GM19324 (cell line): ENCODE measurements around the gene RAB6B.

Source experiments
- ATAC-seq: cut with Tn5 transposase; IDR thresholded peaks from one replicate; pipeline ENCODE4 v1.9.1; 2021; ENCODE audit warnings: mild to moderate bottlenecking, moderate library complexity; ENCODE audit not compliant: unreplicated experiment, low FRiP score

Gene RAB6B

DNA sequence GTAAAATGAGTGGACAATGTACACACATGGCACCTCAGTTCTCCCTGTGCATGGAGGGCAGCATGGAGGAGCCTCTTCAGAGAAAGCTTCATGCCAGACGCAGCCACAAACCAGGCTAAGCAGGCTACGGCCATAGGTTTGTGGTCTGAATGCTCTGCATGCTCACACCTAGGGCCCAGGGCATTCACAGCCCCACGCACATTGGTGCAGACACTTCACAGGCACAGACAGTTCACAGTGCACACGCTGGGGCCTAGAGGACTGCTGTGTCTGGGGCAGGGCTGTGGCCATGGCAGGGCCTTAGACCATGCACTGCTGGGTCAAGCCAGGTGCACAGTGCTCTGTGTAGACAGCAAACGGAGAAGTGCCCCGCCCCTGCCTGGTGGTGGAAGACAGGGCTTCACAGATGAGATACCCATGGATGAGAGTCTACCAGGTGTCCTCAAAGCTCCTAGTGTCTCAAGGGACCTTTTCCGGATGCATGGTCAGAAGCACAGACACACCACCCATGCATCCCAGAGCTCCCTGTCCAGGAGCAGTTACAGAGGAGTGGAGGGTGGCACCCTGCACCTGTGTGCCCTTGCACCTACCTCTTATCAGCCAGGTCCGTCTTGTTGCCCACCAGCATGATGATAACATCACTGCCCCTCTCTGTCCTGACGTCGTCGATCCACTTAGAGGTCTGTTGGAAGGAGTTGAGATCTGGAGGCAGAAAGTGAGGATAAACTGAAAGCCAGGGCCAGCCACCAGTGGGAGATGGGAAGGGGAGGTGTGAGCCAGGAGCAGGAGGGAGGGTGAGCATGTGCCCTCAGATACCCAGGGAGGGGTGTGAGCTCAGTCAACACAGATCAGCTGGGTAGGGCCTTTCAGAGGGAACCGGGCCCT, 56.5 kb downstream of the RAB6B start:
- no peak for ATAC-seq

DNA sequence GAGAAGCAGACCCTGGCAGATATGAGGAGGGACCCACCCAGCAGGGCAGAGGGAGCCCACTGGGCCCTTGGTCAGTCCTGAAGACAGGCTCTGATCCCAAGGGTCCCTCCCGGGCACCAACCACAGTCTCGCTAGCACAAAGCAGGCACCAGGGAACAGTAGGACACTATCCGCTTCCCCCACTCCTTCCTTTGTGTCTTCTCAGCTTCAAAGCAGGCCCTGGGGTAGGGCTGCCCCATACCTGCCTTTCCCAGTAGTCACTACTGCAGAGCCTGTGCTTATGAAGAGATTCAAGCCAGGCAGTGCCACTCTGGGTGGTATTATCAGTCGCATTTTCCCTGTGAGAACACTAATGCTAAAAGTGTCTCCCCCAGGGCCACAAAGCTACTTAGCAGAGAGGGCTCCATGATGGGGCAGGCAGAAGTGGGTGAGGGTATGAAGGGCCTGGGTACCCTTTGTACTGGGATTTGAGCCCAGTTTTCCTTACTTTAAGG, 57.3 kb downstream of the RAB6B start:
- no peak for ATAC-seq

DNA sequence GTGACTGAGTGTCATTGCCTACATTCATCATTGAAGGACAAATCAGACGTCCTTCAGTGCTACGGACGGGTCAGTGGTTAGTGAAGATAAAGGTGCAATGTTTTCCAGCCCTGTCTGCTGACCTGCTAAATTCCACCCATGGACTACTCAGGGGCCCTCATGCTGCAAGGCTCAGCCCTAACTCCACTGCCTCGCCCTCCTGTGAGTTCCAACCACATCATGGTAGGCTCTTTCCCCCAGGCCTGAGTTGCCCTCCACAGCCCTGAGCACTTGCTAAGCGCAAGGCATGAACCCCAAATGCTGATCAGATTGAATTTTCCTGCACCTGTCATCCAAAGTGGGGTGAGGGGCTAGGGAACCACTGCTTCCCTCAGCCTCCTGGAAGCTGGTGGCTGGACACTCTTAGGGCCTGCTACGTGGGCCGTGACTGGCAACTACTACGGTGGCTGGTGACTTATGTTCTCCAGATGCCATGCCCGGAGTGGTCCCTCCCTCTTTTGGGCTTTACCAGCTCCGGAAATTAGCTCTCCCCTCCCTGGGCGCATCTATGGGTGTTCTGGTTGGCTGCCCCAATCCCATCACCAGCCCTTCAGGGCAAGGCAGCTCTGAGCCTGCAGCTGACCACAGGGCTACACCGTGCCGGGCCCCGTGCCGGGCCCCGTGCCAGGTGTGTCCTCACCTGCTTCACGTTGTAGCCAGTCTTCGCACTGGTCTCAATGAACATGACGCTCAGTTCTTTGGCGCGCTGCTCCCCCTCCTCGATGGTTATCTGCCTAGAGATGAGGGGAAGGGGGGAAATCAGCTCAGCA, 58.0 kb downstream of the RAB6B start:
- ATAC-seq = no peak

DNA sequence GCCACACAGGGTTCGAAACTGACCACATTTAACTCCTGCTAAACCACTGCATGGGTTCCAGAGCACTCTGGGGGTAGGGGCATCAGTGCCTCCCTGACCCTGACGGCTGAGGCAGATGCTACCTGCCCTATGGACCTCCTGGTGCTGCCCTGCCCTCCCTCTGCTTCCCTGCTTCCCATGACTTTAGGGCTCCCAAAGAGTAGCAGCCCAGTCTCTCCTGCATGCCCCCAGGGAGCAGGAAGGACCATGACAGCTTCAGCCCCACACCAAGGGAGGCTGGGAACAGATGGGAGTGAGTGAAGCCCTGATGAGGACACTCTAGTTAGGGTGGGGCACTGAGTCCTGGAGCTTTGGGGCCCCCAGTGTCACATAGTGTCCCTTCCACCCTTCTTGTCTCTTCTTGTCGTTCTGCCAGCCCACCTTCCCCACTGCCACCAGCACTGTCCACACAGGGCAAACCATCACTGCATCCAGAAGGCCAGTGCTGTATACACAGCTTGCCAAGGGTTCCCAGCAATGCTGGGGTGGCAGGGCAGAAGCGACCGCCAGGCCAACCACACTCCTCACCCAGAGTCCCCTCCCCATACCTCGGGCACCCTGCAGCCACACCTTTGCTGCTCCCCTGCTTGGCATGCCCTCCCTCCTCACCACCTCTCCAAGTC, 59.1 kb downstream of the RAB6B start:
- no peak for ATAC-seq

DNA sequence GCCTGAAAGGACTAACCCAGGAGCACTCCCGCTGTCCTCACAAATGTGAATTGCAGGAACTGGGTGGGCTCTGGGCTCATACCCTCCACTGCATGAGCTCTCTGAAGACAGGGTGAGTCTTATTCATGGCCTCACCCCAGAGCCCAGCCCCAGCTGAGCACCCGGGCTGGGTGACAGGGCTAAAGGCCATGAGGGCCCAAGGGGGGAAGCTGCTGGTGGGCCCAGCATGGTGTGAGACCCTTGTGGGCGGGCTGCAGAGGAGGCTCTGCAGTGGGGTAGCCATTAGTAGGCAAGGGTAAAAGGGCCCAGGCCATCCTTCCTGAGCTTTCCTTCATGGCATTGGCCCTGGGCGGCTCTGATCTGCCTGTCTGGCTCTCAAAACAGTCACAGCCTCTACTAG, 59.7 kb downstream of the RAB6B start:
- ATAC-seq = no peak

DNA sequence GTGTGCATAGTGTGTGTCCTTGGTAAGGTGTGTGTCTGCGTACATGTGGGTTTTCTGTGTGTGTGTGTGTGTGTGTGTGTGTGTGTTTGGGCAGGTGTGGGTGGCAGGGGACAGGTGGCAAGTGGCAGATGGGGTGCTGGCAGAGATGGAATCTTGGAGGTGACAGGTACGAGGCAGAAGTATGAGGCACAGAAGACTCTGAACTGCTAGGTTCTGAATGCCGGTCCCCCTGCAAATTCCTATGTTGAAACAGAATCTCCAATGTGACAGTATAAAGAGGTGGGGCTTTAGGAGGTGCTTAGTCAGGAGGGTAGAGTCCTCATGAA, 60.3 kb downstream of the RAB6B start:
- ATAC-seq = no peak

DNA sequence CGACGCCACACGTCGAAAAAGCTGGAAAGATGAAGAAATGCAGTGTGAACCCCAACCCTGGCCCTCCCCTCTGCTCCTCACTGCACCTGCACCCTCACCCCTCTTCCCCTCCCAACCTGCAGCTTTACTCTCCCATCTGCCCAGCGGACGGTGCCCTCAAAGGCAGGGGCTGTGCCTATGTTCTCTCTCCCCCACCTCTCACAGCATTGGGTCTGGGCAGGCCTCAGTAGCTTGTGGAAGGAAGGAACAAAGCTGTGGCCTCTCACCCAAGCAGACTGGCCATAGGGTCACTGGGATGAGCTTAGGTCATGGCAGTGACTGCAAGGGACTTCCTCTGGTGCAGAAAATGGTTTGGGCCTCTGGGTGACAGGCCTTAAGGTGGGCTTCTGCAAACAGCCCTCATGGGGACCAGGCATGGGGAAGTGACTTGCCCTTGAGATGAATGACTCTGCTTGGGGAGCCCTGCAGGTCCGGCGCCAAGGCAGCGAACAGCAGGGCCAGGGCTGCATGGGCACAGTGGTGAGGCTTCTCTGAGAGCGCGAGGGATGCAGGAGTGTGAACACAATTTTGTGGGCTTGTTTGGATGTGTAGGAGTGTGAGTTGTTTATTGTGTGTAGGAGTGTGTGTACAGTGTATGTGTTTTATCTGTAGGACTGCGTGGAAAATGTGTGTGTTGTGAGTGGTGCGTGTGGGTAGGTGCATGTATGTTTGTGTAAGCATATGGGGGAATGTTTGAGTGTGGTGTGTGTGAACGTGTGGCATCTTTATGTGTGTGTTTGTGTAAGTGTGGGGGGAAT, 60.9 kb downstream of the RAB6B start:
- no peak for ATAC-seq

DNA sequence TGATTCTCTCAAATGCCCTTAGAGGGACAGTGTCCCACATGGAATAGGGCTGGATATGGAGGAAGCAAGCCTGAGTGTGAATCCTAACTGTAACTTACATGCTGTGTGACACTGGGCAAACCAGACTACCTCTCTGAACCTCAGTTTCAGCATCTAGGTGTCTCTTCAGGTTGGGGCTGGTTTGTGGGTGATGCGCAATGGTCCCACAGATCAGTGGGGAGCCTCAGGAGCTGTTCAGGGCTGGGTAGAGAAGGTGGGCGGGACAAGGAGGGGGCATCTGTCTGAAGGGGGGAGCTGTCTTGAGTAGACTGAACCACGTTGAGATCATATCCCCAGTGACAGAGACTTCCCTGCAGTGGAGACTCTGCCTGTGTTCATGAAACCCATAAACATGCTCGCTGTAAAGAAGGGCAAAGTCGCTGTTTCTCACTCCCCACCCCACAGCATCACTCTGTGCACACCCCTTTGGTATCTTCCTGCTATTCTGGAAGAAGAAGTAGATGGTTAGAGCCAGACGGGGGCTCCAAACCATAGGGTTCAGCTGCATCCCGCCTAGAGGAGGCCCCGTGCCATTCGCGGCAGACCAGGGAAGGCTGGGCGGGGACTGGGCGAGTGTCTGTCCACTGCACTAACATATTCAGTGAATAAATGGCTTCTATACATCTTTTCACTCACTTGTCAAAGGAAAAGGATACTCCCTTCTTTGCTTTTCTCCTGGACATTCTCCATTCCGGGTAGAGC, 61.6 kb downstream of the RAB6B start:
- ATAC-seq = no peak

DNA sequence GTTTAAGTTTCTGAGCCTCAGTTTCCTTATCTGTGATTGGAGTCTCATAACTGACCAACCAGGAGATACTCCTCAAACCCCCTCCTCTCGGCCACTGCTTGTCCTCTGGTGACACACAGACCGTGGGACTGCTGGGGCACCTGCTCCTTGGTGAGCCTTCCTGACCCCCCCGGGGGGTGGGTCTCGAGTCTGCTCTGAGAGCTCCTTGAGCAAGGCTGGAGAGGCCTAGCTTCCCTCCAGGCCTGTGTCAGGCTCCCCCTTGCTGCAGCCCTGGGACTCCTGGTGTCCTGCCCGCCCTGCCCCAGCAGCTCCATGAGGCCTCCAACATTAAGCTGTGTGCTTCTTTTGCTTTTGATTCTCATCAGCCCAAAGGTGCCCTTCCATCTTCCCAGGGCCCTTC, 62.4 kb downstream of the RAB6B start:
- ATAC-seq = no peak

DNA sequence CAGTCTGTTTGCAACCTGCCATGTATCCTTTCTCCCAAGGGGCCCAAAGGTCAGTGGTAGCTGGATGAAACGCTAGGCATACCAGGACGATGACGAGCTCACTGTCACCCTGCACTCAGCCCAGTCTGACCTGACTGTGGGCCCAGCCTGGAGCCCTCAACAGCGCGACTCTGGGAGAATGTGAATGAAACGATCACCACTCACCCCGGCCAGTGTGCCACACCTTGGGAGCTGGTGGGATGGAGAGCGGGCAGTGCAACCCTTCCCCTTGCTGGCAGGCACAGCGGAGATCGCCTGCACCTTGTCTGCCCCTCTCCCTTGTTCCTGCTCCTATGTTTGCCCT, 62.9 kb downstream of the RAB6B start:
- ATAC-seq = no peak

DNA sequence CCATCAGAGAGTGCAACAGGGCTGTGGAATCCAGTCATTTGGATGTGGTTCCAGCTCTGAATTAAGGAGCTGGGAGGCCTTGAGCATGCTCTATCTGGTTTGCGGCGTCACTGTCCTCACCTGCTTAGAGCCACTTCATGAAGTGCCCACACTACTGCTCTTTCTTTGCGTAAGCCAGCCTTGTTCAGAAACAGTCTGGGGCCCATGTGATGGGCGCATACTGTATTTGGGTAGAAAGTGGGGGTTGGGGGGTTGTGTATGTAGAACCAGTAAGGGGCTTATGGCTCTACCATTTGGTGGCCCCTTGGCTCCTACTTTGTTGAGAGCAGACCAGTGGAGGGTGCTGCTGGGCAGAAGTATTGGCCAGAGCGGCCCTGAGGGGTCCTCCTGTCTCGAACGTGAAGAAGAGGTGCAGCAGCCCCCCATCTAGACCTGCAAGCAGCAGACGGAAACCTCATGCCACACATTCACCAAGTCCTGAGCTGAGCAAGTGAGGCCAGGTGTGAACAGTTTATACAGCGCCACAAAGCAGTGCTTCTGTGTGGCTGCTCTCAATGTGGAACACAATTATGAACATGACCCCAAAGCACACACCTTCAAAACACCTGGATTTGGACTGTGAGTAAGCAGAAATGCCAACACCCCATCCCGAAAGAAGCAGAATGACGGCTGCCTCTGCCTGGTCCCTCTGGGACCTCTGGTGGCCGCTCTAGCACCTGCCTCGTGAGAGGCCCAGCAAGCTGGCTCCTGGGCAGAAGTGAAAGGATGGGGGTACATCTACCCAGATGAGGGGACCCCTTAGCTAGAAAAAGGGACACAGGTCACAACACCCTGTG, 63.5 kb downstream of the RAB6B start:
- ATAC-seq = no peak

DNA sequence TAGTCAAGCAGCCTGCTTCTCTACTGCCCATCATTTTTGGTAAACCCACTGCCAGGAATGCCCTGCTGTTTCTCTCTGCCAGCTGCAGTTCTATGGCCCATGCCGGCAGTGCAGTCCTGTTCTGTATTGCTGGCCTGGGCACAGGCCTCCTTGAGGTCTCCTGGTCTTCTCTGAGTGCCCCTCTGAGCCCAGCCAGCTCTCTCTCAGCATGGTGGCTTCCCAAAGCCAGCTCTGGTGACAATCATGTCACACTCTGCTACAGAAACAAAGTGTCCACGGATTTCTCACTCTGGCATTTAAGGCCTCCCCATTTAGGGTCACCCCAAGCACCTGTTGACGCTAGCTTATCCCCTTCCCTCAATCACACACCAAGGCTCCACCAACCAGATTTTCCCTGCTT, 65.6 kb downstream of the RAB6B start:
- no peak for ATAC-seq

DNA sequence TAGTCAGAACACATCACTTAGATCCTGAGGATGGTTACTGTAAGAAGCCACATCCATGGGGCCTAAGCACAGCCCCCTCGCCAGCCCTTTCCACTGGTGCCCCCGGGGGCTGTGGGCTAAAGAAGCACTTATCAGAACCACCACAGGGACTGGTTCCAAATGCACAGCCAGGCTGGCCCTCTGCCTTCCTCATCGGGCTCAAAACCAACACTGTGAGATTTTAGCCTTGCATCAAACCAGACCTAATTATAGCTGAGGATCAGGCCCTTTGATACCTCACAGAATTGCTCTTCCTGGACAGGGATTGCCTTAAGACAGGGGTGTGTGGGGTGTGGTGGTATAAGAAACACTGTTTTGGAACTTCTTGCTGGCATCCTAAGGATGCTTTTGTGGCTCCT, 66.4 kb downstream of the RAB6B start:
- ATAC-seq = no peak

DNA sequence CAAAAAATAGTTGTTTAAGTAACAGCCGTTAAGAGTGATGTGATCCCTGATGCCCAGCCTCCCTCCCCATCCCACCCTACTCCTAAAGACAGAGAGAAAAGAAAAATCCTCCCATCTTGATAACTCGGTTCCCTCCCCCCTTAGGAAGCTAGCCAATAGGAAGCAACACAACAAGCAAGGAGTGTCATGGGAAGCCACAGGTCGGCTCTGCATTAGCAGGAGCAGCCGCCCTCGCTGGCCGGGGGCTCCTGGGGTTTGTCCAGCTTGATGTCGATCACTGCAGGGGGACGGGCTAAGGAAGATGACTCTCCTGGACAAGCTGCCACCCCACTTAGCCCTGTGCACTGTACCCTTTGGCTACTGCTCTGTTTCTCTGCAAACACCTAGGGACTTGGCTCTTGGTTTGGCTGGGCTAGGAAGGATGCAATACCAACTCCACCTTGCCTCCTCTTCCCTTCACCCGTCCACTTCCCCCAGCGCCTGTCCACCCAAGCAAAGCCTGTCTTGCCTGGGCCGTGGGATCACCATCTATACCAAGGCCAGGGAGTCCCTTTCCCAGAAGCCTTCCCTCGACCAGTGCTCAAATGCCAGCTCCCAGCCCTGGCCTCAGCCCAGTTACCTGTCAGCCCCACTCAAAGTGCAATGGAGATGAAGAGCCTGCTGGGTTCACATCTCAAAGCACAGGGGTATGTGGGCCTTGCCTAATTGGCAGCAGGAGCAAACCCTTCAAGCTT, 66.9 kb downstream of the RAB6B start:
- ATAC-seq = no peak

DNA sequence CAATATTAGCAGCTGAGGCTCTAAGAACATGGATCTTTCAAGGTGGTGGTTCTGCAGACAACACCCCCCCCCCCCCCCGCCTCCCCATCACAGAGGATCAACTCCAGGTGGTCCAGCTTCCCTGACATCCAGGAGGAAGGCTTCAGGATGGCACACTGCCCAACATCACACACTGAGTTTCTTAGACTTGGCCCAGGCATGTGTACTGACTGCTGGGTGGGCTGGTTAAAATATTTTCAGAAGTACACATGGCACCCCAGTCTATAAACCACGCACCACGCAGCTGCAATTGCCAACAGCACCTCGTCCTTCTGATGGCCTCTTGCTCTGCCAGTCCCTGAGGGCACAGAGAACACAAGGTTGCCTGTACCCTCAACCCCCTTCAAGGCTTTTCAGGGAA, 68.0 kb downstream of the RAB6B start:
- no peak for ATAC-seq

DNA sequence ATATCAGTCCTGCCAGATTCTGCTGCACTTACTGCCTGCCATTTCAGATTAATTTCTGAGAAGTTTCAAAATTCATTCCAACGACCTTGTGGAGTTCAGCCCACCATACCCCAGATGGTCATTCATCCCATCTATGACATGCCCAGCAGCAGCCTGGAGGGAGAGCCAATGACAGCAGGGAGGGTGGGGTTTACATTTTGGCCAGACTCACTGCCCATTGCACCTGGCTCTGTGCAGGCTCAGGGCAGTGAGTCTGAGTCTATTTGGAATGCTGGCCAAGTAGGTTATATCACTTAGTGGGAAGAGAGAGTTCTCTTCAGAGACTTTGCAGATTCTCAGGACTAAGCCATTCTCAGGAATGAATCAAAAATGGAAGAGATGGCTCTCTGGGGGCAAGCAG, 68.5 kb downstream of the RAB6B start:
- ATAC-seq = no peak

DNA sequence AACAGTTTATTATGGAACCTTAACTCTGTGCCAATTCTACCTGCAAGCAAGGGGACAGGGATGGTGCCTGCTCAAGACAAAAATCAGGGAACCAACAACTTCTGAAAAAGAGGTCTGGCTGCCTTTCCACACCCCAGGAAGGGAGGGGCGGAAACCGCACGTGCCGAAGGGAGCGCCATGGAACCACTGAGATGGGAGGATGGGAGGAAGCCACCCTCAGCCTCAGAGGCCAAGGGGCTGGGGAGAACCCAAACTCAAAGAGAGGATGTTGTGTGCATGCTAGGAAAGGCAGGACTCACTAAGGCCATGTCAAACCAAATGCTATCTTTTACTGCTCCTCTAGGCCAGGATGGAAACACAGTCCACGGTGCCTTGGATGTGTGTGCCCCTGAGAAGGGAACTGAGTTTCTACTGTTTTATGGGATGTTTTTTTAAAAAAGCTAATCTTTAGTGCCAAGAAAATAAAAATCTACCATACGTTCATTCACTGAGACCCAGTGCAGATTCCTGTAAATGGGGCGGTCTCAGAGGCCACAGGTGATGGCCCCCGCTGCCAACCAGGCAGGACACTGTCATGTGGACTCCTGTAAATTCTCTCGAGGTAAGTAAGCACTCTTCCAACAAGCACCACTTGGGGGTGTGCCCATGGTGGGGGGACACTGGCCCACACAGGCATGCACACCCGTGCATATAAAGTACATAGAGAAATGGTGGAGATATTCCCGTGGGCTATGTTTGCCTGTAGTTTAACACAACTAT, 69.5 kb downstream of the RAB6B start:
- ATAC-seq = no peak
